Measurements from ENCODE around the gene RABGAP1L.

RABGAP1L gene

DNA sequence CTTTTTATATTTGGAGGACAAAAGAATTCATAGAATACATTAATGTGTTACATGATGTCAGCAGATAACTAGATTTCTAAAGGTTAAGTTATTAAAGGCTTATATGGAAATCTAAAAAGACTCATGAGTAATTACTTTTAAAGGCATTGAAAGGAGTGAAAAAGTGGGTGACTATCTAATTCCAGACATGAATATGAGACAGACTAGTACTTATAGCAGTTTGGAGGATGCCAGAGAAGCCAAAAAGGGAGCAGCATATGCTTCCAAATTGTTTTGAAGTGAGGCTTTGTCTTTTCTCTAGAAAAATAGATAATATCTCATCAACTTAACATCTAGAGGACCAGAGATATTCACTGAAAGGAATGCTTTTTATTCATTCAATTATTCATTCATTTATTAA is 564.9 kb downstream of the RABGAP1L start:
- Histone ChIP-seq H3K4me2 (ENCODE audit: low read depth, low read length, poor library complexity, severe bottlenecking) (no peak overlapping the region), H3K27me3 (ENCODE audit: insufficient read depth, low read length, poor library complexity, severe bottlenecking) (no peaks in the 10 kb centered on the region), H3K4me1 (ENCODE audit: insufficient read depth, low read length, poor library complexity, severe bottlenecking) (no peaks in the 10 kb centered on the region), H3K9me3 (ENCODE audit: insufficient read depth, low read depth, low read length) (no peaks in the 10 kb centered on the region), H3K9ac (ENCODE audit: low read depth, low read length, poor library complexity, severe bottlenecking) (no peak overlapping the region), H2AFZ (ENCODE audit: low read length) (no peak overlapping the region), H3K4me3 (ENCODE audit: low read length, poor library complexity, severe bottlenecking) (no peak overlapping the region), H3K79me2 (ENCODE audit: insufficient read depth, low read length) (no peaks in the 10 kb centered on the region; the same call in 1 of the 2 replicates), H3K36me3 (ENCODE audit: insufficient read depth, low read length) (no peaks in the 10 kb centered on the region), H4K20me1 (ENCODE audit: insufficient read depth, low read length, poor library complexity, severe bottlenecking) (no peaks in the 10 kb centered on the region), H3F3A (ENCODE audit: low read depth) (no peaks in the 10 kb centered on the region), H3K9me2 (replicated peaks; ENCODE audit: low read depth, low read length) (no peaks in the 10 kb centered on the region)
- TF ChIP-seq CTCF (conservative IDR thresholded peaks at IDR 0.05; ENCODE audit: low read length), result no peak
- no peak for TF ChIP-seq EZH2phosphoT487 (IDR thresholded peaks at IDR 0.05; ENCODE audit: borderline replicate concordance)

DNA sequence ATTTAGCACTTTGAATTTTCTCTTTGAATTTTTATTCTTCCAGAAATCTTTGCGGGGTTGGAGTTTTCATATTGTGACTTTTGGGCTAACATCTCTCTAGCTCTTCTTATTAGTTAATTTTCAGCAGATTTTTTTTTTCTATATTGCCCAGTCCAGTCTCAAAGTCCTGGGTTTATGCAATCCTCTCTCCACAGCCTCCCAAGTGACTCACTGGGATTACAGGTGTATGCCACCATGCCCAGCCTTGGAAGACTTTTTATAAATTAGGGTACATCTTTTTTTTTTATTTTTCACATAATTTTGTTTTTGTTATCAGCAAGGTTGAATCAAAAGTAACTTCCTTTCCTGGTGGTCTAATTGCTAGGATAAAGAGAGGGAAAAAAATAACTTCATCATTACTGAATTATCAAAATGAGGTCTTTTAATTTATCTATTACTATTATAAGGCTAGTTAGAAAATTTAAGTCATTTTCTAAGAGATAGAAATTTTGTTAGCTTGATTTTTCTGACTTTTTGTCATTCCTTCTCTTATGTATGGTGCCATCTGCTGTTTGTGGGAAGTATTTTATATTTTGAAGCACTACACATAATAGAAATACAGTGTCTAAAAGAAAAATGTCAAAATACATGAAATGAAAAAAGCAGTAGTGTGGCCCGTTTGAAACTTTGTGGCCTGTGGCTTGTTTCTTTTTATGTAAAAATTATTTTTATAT is 567.0 kb downstream of the RABGAP1L start:
- Histone ChIP-seq H3K9me3 (ENCODE audit: insufficient read depth, low read depth, low read length) (no peaks in the 10 kb centered on the region), H2AFZ (ENCODE audit: low read length) (no peak overlapping the region), H3K4me1 (ENCODE audit: insufficient read depth, low read length, poor library complexity, severe bottlenecking) (no peaks in the 10 kb centered on the region), H3K9me2 (replicated peaks; ENCODE audit: low read depth, low read length) (no peaks in the 10 kb centered on the region), H4K20me1 (ENCODE audit: insufficient read depth, low read length, poor library complexity, severe bottlenecking) (no peaks in the 10 kb centered on the region), H3K79me2 (ENCODE audit: insufficient read depth, low read length) (no peaks in the 10 kb centered on the region; the same call in 1 of the 2 replicates), H3K9ac (ENCODE audit: low read depth, low read length, poor library complexity, severe bottlenecking) (no peak overlapping the region), H3F3A (ENCODE audit: low read depth) (no peaks in the 10 kb centered on the region), H3K36me3 (ENCODE audit: insufficient read depth, low read length) (no peaks in the 10 kb centered on the region), H3K4me2 (ENCODE audit: low read depth, low read length, poor library complexity, severe bottlenecking) (no peak overlapping the region), H3K27me3 (ENCODE audit: insufficient read depth, low read length, poor library complexity, severe bottlenecking) (no peaks in the 10 kb centered on the region), H3K4me3 (ENCODE audit: low read length, poor library complexity, severe bottlenecking) (no peak overlapping the region)
- no peak for TF ChIP-seq EZH2phosphoT487 (IDR thresholded peaks at IDR 0.05; ENCODE audit: borderline replicate concordance)
- TF ChIP-seq CTCF (conservative IDR thresholded peaks at IDR 0.05; ENCODE audit: low read length), result peak; percentile 73

- H3K9me3 ChIP-seq (ENCODE audit: insufficient read depth, low read depth, low read length), result no peaks in the 10 kb centered on the region
- H4K20me1 ChIP-seq (ENCODE audit: insufficient read depth, low read length, poor library complexity, severe bottlenecking), result no peaks in the 10 kb centered on the region
- no peak overlapping the region for H3K4me2 ChIP-seq (ENCODE audit: low read depth, low read length, poor library complexity, severe bottlenecking)
Observed at GRCh38 chr1:174726880-174727585, 567.7 kb downstream of the RABGAP1L start.

More at GRCh38 chr1:174726880-174727585, 567.7 kb downstream of the RABGAP1L start:
- Histone ChIP-seq H3K79me2 (ENCODE audit: insufficient read depth, low read length) (no peaks in the 10 kb centered on the region; the same call in 1 of the 2 replicates), H3K9me2 (replicated peaks; ENCODE audit: low read depth, low read length) (no peaks in the 10 kb centered on the region), H3K4me3 (ENCODE audit: low read length, poor library complexity, severe bottlenecking) (no peak overlapping the region), H3F3A (ENCODE audit: low read depth) (no peaks in the 10 kb centered on the region), H3K36me3 (ENCODE audit: insufficient read depth, low read length) (no peaks in the 10 kb centered on the region), H3K4me1 (ENCODE audit: insufficient read depth, low read length, poor library complexity, severe bottlenecking) (no peaks in the 10 kb centered on the region), H3K27me3 (ENCODE audit: insufficient read depth, low read length, poor library complexity, severe bottlenecking) (no peaks in the 10 kb centered on the region), H2AFZ (ENCODE audit: low read length) (no peak overlapping the region), H3K9ac (ENCODE audit: low read depth, low read length, poor library complexity, severe bottlenecking) (no peak overlapping the region)
- TF ChIP-seq EZH2phosphoT487 (IDR thresholded peaks at IDR 0.05; ENCODE audit: borderline replicate concordance), result no peak
- TF ChIP-seq CTCF (conservative IDR thresholded peaks at IDR 0.05; ENCODE audit: low read length), result no peak
